Measurements from ENCODE around the gene HLA-DPA1. TPM values are rescaled to one million over a fixed set of nuclear protein-coding genes. Genes with fewer than 3 reads are reported as not detected.
A peak's percentile ranks its signal among the peaks of the same experiment; 100 is the strongest.

Gene HLA-DPA1
- total and polyA plus RNA-seq, 10 of the 15 experiments (the other 5 are each of a cell fraction or from before 2014, with no cell fraction given): 508 to 1,640 (median 829) TPM

DNA sequence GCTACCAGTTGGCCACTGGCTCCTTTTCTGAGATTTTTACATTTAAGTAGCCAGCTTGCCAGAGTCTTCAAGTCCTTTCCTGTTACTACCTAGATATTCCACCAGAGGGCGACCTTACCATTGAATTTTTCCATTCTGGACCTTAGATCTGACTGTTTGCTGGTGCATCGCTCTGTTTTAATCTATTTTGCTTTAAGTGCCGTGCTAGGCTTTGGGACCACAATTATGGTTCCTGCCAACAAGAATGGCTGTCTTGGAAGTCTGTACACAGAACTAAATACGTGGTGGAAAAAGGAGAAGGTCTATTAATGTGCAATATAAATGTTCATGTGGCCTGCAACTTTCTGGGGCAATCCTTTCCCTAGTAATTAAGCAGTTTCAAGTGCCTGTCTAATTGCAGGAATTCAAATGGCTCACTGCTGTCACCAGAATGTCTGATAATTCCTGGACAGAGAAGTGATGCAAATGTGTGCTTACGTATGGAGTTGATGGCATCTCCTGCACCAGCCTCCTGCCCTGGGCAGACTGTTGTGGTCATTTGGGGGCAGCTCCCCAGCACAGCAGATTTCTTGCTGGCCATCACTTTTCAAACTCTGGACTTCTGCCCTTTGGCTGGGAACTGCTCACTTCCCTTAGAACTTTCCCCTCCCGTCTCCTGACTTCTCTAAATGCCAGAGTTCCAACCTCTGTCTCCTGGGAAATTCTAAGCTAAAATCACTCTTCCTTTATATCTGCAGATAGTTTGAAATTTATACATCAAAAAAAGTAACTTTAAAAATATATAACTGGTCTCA lies 58.4 kb downstream of the HLA-DPA1 start (continued):
- TF ChIP-seq WRNIP1 (IDR thresholded peaks at IDR 0.05; ENCODE audit: borderline replicate concordance, low read depth, low read length) (0 out of 2 replicates have a peak, but pooled peaks have one; percentile 70), NFYA (IDR thresholded peaks at IDR 0.05; ENCODE audit: borderline replicate concordance, low read depth, low read length) (no peak), FOS (IDR thresholded peaks at IDR 0.05; ENCODE audit: borderline replicate concordance, extremely low read depth, insufficient read length) (no peak), FOXM1 (IDR thresholded peaks at IDR 0.05; ENCODE audit: low read depth, low read length) (peak; percentile 51; the same call in 1 of the 2 replicates), ZNF622 (IDR thresholded peaks at IDR 0.05) (no peak), SREBF1 (IDR thresholded peaks at IDR 0.05; ENCODE audit: low read length) (no peak), SMC3 (IDR thresholded peaks at IDR 0.05; ENCODE audit: borderline replicate concordance, low read length) (peak; percentile 99)
- TF ChIP-seq, protein P1, sequence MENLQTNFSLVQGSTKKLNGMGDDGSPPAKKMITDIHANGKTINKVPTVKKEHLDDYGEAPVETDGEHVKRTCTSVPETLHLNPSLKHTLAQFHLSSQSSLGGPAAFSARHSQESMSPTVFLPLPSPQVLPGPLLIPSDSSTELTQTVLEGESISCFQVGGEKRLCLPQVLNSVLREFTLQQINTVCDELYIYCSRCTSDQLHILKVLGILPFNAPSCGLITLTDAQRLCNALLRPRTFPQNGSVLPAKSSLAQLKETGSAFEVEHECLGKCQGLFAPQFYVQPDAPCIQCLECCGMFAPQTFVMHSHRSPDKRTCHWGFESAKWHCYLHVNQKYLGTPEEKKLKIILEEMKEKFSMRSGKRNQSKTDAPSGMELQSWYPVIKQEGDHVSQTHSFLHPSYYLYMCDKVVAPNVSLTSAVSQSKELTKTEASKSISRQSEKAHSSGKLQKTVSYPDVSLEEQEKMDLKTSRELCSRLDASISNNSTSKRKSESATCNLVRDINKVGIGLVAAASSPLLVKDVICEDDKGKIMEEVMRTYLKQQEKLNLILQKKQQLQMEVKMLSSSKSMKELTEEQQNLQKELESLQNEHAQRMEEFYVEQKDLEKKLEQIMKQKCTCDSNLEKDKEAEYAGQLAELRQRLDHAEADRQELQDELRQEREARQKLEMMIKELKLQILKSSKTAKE (IDR thresholded peaks at IDR 0.05; ENCODE audit: low read depth, poor library complexity, severe bottlenecking): peak; percentile 24
- TF ChIP-seq, protein P2, sequence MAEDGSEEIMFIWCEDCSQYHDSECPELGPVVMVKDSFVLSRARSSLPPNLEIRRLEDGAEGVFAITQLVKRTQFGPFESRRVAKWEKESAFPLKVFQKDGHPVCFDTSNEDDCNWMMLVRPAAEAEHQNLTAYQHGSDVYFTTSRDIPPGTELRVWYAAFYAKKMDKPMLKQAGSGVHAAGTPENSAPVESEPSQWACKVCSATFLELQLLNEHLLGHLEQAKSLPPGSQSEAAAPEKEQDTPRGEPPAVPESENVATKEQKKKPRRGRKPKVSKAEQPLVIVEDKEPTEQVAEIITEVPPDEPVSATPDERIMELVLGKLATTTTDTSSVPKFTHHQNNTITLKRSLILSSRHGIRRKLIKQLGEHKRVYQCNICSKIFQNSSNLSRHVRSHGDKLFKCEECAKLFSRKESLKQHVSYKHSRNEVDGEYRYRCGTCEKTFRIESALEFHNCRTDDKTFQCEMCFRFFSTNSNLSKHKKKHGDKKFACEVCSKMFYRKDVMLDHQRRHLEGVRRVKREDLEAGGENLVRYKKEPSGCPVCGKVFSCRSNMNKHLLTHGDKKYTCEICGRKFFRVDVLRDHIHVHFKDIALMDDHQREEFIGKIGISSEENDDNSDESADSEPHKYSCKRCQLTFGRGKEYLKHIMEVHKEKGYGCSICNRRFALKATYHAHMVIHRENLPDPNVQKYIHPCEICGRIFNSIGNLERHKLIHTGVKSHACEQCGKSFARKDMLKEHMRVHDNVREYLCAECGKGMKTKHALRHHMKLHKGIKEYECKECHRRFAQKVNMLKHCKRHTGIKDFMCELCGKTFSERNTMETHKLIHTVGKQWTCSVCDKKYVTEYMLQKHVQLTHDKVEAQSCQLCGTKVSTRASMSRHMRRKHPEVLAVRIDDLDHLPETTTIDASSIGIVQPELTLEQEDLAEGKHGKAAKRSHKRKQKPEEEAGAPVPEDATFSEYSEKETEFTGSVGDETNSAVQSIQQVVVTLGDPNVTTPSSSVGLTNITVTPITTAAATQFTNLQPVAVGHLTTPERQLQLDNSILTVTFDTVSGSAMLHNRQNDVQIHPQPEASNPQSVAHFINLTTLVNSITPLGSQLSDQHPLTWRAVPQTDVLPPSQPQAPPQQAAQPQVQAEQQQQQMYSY (CRISPR knock-in tag; IDR thresholded peaks at IDR 0.05): no peak

Other genes with a start within 250 kb of the HLA-DPA1 start
Only the 7 nearest of the 23 such genes appear.
- gene HLA-DMA, start 120.6 kb downstream of the HLA-DPA1 start, total RNA-seq (2014; rRNA removed): 243 and 269 TPM in 2 replicates
- gene HLA-DMA, start 120.6 kb downstream of the HLA-DPA1 start, total RNA-seq (2014; rRNA removed; fragmentation: Illumina TruSeq; extraction: Trizol): 170 and 177 TPM in 2 replicates
- 182 and 189 TPM in 2 replicates for gene HLA-DMA, start 120.6 kb downstream of the HLA-DPA1 start, total RNA-seq (2021)
- 190 and 290 TPM in 2 replicates for gene HLA-DMA, start 120.6 kb downstream of the HLA-DPA1 start, polyA plus RNA-seq (2011; rRNA removed)
- 327 and 354 TPM in 2 replicates for gene HLA-DMA, start 120.6 kb downstream of the HLA-DPA1 start, polyA plus RNA-seq (2014; fragmentation: Illumina TruSeq; extraction: Trizol)
- 100 to 1,000 TPM; 389 to 552 TPM for gene HLA-DMA, start 120.6 kb downstream of the HLA-DPA1 start, polyA plus RNA-seq (2014; fragmentation: Nextera tagmentation; extraction: Ambion mirVana)
- gene HLA-DMA, start 120.6 kb downstream of the HLA-DPA1 start, polyA plus RNA-seq (2014; rRNA removed): 267 and 279 TPM in 2 replicates
- gene HLA-DMA, start 120.6 kb downstream of the HLA-DPA1 start, polyA plus RNA-seq (2016; fragmentation: Nextera tagmentation; extraction: Ambion mirVana): 100 to 1,000 TPM; 339 to 378 TPM
- 127 TPM in 2 replicates for gene BRD2, start 105.1 kb downstream of the HLA-DPA1 start, total RNA-seq (2014; rRNA removed)
- 139 and 145 TPM in 2 replicates for gene BRD2, start 105.1 kb downstream of the HLA-DPA1 start, total RNA-seq (2014; rRNA removed; fragmentation: Illumina TruSeq; extraction: Trizol)
- 160 and 178 TPM in 2 replicates for gene BRD2, start 105.1 kb downstream of the HLA-DPA1 start, total RNA-seq (2021)
- 218 and 239 TPM in 2 replicates for gene BRD2, start 105.1 kb downstream of the HLA-DPA1 start, polyA plus RNA-seq (2011; rRNA removed)
- gene BRD2, start 105.1 kb downstream of the HLA-DPA1 start, polyA plus RNA-seq (2014; fragmentation: Illumina TruSeq; extraction: Trizol): 234 and 289 TPM in 2 replicates
- gene BRD2, start 105.1 kb downstream of the HLA-DPA1 start, polyA plus RNA-seq (2014; fragmentation: Nextera tagmentation; extraction: Ambion mirVana): 100 to 1,000 TPM in 1 of 2 experiments, 10 to 100 TPM in 1; 32.2 to 133 TPM
- gene BRD2, start 105.1 kb downstream of the HLA-DPA1 start, polyA plus RNA-seq (2014; rRNA removed): 180 and 181 TPM in 2 replicates
- 100 to 1,000 TPM; 113 to 118 TPM for gene BRD2, start 105.1 kb downstream of the HLA-DPA1 start, polyA plus RNA-seq (2016; fragmentation: Nextera tagmentation; extraction: Ambion mirVana)
- gene HLA-DOA, start 64.1 kb downstream of the HLA-DPA1 start, total RNA-seq (2014; rRNA removed): 99.2 and 108 TPM in 2 replicates
- 64.6 and 69.1 TPM in 2 replicates for gene HLA-DOA, start 64.1 kb downstream of the HLA-DPA1 start, total RNA-seq (2014; rRNA removed; fragmentation: Illumina TruSeq; extraction: Trizol)
- 73.3 and 73.5 TPM in 2 replicates for gene HLA-DOA, start 64.1 kb downstream of the HLA-DPA1 start, total RNA-seq (2021)
- gene HLA-DOA, start 64.1 kb downstream of the HLA-DPA1 start, polyA plus RNA-seq (2011; rRNA removed): 31.3 and 46.7 TPM in 2 replicates
- 69.9 and 79.3 TPM in 2 replicates for gene HLA-DOA, start 64.1 kb downstream of the HLA-DPA1 start, polyA plus RNA-seq (2014; fragmentation: Illumina TruSeq; extraction: Trizol)
- gene HLA-DOA, start 64.1 kb downstream of the HLA-DPA1 start, polyA plus RNA-seq (2014; fragmentation: Nextera tagmentation; extraction: Ambion mirVana): 10 to 100 TPM in 1 of 2 experiments, 1 to 10 TPM in 1; 8.8 to 21.1 TPM
- 99.8 and 104 TPM in 2 replicates for gene HLA-DOA, start 64.1 kb downstream of the HLA-DPA1 start, polyA plus RNA-seq (2014; rRNA removed)
- 10 to 100 TPM; 44.9 to 47.6 TPM for gene HLA-DOA, start 64.1 kb downstream of the HLA-DPA1 start, polyA plus RNA-seq (2016; fragmentation: Nextera tagmentation; extraction: Ambion mirVana)
- 395 and 404 TPM in 2 replicates for gene HLA-DPB1, start 2.3 kb upstream of the HLA-DPA1 start, total RNA-seq (2014; rRNA removed)
- gene HLA-DPB1, start 2.3 kb upstream of the HLA-DPA1 start, total RNA-seq (2014; rRNA removed; fragmentation: Illumina TruSeq; extraction: Trizol): 285 and 287 TPM in 2 replicates
- 481 and 486 TPM in 2 replicates for gene HLA-DPB1, start 2.3 kb upstream of the HLA-DPA1 start, total RNA-seq (2021)
- 292 and 430 TPM in 2 replicates for gene HLA-DPB1, start 2.3 kb upstream of the HLA-DPA1 start, polyA plus RNA-seq (2011; rRNA removed)
- gene HLA-DPB1, start 2.3 kb upstream of the HLA-DPA1 start, polyA plus RNA-seq (2014; fragmentation: Illumina TruSeq; extraction: Trizol): 226 and 305 TPM in 2 replicates
- 100 to 1,000 TPM; 101 to 177 TPM for gene HLA-DPB1, start 2.3 kb upstream of the HLA-DPA1 start, polyA plus RNA-seq (2014; fragmentation: Nextera tagmentation; extraction: Ambion mirVana)
- 675 and 740 TPM in 2 replicates for gene HLA-DPB1, start 2.3 kb upstream of the HLA-DPA1 start, polyA plus RNA-seq (2014; rRNA removed)
- gene HLA-DPB1, start 2.3 kb upstream of the HLA-DPA1 start, polyA plus RNA-seq (2016; fragmentation: Nextera tagmentation; extraction: Ambion mirVana): 100 to 1,000 TPM; 346 to 359 TPM
- gene COL11A2, start 118.8 kb upstream of the HLA-DPA1 start, total RNA-seq (2014; rRNA removed): 0.22 and 0.23 TPM in 2 replicates
- gene COL11A2, start 118.8 kb upstream of the HLA-DPA1 start, total RNA-seq (2014; rRNA removed; fragmentation: Illumina TruSeq; extraction: Trizol): 0.22 and 0.23 TPM in 2 replicates
- gene COL11A2, start 118.8 kb upstream of the HLA-DPA1 start, total RNA-seq (2021): 0.51 and 0.53 TPM in 2 replicates
- 0.42 and 0.83 TPM in 2 replicates for gene COL11A2, start 118.8 kb upstream of the HLA-DPA1 start, polyA plus RNA-seq (2011; rRNA removed)
- gene COL11A2, start 118.8 kb upstream of the HLA-DPA1 start, polyA plus RNA-seq (2014; fragmentation: Illumina TruSeq; extraction: Trizol): 0.09 and 0.44 TPM in 2 replicates
- under 1 TPM in 1 of 2 experiments, not detected in 1; 0.07 TPM for gene COL11A2, start 118.8 kb upstream of the HLA-DPA1 start, polyA plus RNA-seq (2014; fragmentation: Nextera tagmentation; extraction: Ambion mirVana)
- gene COL11A2, start 118.8 kb upstream of the HLA-DPA1 start, polyA plus RNA-seq (2014; rRNA removed): 0.72 and 0.76 TPM in 2 replicates
- under 1 TPM; 0.03 to 0.15 TPM for gene COL11A2, start 118.8 kb upstream of the HLA-DPA1 start, polyA plus RNA-seq (2016; fragmentation: Nextera tagmentation; extraction: Ambion mirVana)
- 14.0 TPM in 2 replicates for gene RXRB, start 127.0 kb upstream of the HLA-DPA1 start, total RNA-seq (2014; rRNA removed)
- gene RXRB, start 127.0 kb upstream of the HLA-DPA1 start, total RNA-seq (2014; rRNA removed; fragmentation: Illumina TruSeq; extraction: Trizol): 9.5 and 10.8 TPM in 2 replicates
- gene RXRB, start 127.0 kb upstream of the HLA-DPA1 start, total RNA-seq (2021): 27.1 and 30.3 TPM in 2 replicates
- gene RXRB, start 127.0 kb upstream of the HLA-DPA1 start, polyA plus RNA-seq (2011; rRNA removed): 26.6 and 35.0 TPM in 2 replicates
- gene RXRB, start 127.0 kb upstream of the HLA-DPA1 start, polyA plus RNA-seq (2014; fragmentation: Illumina TruSeq; extraction: Trizol): 16.4 and 25.8 TPM in 2 replicates
- gene RXRB, start 127.0 kb upstream of the HLA-DPA1 start, polyA plus RNA-seq (2014; fragmentation: Nextera tagmentation; extraction: Ambion mirVana): 1 to 10 TPM in 1 of 2 experiments, under 1 TPM in 1; 0.71 to 1.6 TPM
- 30.3 and 34.4 TPM in 2 replicates for gene RXRB, start 127.0 kb upstream of the HLA-DPA1 start, polyA plus RNA-seq (2014; rRNA removed)
- 10 to 100 TPM; 19.8 to 21.0 TPM for gene RXRB, start 127.0 kb upstream of the HLA-DPA1 start, polyA plus RNA-seq (2016; fragmentation: Nextera tagmentation; extraction: Ambion mirVana)
- gene SLC39A7, start 127.2 kb upstream of the HLA-DPA1 start, total RNA-seq (2014; rRNA removed): 48.9 and 50.6 TPM in 2 replicates
- 41.3 and 43.9 TPM in 2 replicates for gene SLC39A7, start 127.2 kb upstream of the HLA-DPA1 start, total RNA-seq (2014; rRNA removed; fragmentation: Illumina TruSeq; extraction: Trizol)
- 52.9 and 57.3 TPM in 2 replicates for gene SLC39A7, start 127.2 kb upstream of the HLA-DPA1 start, total RNA-seq (2021)
- 23.0 and 37.4 TPM in 2 replicates for gene SLC39A7, start 127.2 kb upstream of the HLA-DPA1 start, polyA plus RNA-seq (2011; rRNA removed)
- 51.0 and 63.1 TPM in 2 replicates for gene SLC39A7, start 127.2 kb upstream of the HLA-DPA1 start, polyA plus RNA-seq (2014; fragmentation: Illumina TruSeq; extraction: Trizol)
- gene SLC39A7, start 127.2 kb upstream of the HLA-DPA1 start, polyA plus RNA-seq (2014; fragmentation: Nextera tagmentation; extraction: Ambion mirVana): 1 to 10 TPM; 7.3 to 8.4 TPM
- gene SLC39A7, start 127.2 kb upstream of the HLA-DPA1 start, polyA plus RNA-seq (2014; rRNA removed): 55.3 and 56.1 TPM in 2 replicates
- gene SLC39A7, start 127.2 kb upstream of the HLA-DPA1 start, polyA plus RNA-seq (2016; fragmentation: Nextera tagmentation; extraction: Ambion mirVana): 10 to 100 TPM; 12.8 to 14.0 TPM

Measured in GM12878 (cell line).